GM21576 (cell line): ENCODE data around the gene OPHN1.

Experiments
- ATAC-seq: cut with Tn5 transposase; IDR thresholded peaks from one replicate; pipeline ENCODE4 v1.9.1; 2021; ENCODE audit warnings: mild to moderate bottlenecking, moderate library complexity; ENCODE audit not compliant: unreplicated experiment

OPHN1 gene

DNA sequence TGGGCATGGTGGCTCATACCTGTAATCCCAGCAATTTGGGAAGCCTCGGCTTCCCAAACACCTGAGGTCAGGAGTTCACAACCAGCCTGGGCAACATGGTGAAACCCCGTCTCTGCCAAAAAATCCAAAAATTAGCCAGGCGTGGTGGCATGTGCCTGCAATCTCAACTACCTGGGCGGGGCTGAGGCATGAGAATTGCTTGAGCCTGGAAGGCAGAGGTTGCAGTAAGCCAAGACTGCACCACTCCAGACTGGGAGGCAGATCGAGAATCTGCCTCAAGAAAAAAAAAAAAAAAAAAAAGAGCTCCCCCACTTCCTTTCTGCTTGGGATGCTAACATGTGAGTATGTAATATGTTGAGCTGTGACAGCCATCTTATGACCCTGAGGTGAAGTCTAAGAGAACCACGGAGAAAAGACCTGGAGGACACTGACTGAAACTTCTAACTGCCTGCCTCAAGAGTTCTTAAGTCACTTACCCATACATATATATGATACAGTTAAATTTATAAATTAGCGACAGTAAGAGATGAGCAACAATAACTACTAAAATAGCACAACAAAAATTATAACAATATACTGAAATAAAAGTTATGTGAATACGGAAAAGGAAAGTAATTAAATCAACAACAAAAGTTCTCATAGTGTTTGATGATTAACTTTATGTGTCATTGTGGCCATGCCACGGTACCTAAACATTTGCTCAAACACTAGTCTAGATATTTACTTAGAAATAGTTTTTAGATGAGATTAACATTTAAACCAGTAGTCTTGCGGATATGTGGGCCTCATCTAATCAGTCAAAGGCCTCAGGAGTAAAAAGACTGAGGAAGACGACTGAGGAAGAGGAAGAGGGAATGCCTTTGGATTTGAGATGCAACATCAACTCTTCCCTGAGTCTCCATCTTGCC is 178.3 kb downstream of the OPHN1 start:
- ATAC-seq = no peak

GRCh38 chrX:68252664-68253063 is 180.6 kb downstream of the OPHN1 start:
- no peak for ATAC-seq

DNA sequence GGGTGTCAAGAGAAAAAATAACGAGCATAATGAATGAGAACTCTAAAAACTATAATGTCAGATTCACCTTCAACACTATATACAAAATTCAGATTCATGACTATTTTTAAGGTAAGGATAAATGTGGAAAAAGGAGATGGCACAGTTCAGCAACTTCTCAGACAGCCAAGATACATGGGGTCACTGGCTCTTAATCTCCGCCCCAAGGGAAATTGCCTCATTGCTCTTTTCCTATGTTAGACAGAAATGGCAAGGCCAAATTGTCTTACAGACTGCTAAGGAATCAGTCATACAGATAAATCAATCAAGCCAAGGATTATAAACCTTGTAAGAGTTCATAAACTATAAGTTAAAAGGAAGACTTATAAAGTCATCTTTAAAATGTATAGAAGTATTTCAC is 183.4 kb downstream of the OPHN1 start:
- ATAC-seq = no peak

DNA sequence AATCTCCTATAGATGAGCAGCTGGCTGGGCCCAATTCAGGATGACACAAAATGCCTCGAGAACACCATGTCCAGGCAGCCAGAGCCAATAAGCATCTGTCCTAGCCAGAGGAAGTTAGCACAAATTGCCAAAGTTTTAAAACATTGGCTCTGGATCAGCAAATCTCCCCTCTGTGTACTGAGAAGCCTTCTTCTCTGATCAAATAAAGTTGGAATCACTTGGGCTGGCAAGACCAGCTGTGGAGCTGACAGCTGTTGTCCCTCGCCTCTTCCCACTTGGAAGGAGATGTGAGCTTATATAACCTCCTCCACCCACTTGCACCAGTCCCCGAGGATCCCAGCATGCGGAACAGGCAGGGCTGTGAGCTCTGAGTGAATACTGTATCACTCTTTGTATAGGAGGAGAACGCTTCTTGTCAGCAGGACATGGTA is 183.9 kb downstream of the OPHN1 start:
- no peak for ATAC-seq

- ATAC-seq = no peak
These were observed 194.7 kb downstream of the OPHN1 start for GRCh38 chrX:68238568-68238967.

DNA sequence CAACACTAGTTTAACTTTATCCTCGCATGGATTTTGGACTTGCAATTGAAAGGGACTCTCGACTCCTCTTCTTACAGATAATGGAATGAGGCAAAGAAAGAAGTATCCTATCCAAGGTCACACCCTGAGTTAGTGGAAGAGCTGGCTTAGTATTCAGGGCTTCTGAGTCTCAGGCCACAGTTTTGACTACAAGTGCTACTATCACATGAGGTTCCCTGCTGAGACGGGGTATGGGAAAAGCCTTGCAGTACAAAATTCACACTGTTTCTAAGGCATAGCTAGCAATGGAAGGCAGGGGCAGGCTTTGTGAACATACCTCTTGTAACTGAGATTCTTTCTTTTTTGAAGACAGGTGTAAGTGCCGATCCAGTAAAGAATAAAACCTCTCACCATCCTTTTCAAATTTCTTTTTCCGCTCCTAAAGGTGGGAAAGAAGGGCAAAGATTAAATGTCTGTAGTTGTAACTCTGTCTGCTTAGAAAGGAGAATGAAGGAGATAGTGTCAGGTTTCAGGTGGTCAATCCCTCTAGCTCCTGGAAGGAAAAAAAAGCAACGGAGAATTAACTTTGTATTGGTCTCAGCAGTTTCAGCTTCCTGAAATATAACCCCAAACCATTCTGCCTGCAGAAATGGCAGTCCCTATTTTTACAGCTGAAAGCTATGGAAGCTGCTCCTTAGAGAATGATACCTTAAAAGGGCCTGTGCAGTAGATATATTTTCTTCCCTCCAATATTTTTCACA is 199.0 kb downstream of the OPHN1 start:
- ATAC-seq = no peak

DNA sequence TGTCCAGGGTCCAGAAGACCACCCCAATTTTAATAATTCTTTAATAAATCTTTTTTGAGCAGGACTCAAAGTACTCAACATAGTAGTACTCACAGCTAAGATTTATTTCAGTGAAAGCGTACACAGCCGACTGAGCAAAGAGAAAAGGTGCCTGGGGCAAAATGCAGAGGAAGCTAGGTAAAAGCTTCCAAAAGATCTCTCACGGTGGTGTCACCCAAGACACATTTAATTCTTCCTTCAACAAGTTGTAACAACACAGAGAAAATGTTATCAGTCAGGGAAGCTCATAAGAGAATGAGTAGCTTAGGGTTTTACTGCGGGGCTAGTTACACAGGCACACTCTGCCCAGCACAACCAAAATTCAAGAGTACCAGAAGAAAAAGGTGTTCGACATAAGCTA is 201.1 kb downstream of the OPHN1 start:
- no peak for ATAC-seq

- no peak for ATAC-seq
These were observed 224.3 kb downstream of the OPHN1 start for GRCh38 chrX:68209008-68209407.

GRCh38 chrX:68204521-68205038 is 228.7 kb downstream of the OPHN1 start:
- ATAC-seq = no peak

GRCh38 chrX:68203646-68204045 is 229.6 kb downstream of the OPHN1 start:
- no peak for ATAC-seq

GRCh38 chrX:68203211-68203610 is 230.1 kb downstream of the OPHN1 start:
- ATAC-seq = no peak

DNA sequence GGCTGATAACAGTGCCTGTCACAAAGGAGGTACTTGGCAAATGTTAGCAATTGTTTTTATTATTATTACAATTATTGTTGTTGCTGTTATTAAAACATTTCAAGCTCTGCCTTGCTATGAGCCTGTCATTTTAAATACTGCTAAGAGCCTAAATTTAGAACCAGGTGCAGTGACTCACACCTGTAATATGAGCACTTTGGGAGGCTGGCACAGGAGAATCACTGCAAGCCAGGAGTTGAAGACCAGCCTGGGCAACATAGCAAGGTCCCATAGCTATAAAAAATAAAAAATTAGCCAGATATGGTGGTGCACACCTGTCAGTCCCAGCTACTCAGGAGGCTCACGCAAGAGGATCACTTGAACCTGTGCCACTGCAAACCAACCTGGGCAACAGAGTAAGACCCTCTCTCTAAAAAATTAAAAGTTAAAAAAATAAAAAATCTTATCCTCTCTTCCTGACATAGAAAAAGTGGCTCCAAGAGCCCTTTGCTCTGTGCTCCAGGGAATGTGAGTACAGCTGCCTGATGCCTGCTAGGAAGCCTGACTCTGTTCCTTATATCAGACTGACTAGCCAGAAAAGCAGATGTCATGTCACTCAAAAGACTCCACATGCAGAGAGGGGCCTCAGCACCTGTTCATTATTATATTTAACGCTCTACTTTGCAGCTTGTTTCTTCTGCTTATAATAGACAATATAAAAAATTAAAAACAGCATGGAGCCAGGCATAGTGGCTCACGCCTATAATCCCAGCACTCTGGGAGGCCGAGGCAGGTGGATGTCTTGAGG is 234.0 kb downstream of the OPHN1 start:
- no peak for ATAC-seq

DNA sequence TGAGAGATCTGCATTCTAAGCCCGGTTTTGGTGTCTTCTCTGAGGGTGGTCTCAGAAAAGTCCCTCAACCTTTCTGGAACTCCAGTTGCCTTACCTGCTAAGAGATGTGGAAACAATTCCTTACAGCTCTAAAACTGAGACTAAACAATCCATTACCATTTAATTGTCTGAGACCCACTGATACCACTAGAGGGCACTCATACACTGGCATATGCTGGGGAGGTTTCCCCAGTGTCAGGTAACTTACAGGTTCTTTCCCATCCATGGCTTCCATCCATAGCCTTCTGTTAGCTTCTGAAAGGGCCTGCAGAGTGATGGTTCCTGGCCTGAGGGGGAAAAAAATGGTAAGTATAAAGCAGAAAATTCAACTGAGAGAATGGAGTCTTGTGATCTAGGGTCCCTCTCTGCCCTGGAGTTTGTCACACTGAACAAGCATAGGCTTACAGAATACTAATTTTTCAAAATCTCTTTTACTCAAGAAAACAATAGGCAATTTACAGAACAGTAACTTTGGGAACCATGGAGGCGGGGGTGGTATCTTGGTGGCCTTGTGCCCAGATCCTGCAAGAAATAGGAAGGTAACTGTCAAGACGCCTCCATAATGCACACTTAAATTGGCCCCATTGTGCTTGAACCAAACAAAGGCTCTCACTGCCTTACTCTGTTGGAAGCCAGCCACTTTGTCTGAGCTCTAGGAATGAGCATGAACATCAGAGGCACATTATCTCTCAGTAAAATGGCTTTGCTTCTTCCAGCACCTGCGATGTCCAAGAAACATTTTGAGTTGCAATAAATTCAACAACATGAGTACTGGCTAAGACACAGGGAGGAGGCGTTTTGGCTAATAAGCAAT is 236.1 kb downstream of the OPHN1 start:
- ATAC-seq = peak; percentile 73

DNA sequence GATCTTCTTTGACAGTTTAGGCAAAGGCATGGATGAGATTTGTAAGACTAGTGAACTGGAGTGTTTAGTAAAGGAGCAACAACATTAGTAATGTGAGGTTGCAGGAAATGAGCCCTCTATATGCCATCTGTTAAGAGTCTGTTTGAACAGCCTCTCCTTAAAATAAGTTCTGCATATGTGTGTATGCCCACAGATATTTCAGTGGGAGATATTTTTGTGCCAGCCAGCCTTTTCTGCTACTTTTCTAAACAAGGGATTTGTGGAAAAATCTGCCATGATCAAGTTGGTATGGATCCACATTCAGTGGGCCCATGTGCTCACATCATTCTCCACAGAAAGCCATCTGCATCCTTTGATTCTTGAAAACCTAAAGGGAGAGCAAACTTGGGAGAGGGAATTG is 237.7 kb downstream of the OPHN1 start:
- no peak for ATAC-seq

DNA sequence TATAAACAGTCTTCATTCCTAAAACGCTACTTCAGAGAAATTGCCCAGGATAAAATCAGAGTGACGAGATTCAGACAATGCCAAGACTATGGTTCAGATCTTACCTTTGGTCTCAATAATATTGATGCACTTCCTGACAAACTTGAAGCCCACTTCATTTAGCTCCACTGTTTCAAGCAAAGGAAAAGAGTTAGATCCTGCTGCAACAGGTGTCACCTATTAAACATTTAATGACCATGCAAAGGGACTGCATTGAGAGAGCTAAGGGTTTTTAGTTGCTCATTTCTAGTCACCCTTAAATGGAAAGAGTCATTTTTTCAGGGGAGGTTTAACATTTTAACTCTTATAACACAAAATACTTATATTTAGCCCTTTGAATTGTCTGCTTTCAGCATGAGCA is 239.5 kb downstream of the OPHN1 start:
- ATAC-seq = no peak

DNA sequence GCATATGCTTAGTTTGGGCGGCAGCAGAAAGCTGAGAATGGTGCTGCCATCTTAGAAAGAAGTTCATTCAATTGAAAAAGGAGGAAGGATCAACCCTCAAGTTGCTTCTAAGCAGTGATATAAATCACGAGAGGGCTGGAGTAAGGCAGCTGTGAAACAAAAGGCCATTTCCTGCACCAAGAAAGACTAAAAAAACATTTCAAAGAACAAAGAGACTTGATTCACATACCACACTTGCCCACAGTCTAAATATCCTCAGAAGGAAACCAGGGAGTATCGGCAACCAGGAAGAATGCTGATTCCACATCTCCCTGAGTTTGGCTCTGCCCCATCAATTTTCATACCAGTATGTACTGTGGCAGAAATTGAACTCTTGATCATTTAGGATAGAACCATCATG is 240.1 kb downstream of the OPHN1 start:
- ATAC-seq = no peak

- no peak for ATAC-seq
These were observed 242.5 kb downstream of the OPHN1 start for GRCh38 chrX:68190799-68191198.

DNA sequence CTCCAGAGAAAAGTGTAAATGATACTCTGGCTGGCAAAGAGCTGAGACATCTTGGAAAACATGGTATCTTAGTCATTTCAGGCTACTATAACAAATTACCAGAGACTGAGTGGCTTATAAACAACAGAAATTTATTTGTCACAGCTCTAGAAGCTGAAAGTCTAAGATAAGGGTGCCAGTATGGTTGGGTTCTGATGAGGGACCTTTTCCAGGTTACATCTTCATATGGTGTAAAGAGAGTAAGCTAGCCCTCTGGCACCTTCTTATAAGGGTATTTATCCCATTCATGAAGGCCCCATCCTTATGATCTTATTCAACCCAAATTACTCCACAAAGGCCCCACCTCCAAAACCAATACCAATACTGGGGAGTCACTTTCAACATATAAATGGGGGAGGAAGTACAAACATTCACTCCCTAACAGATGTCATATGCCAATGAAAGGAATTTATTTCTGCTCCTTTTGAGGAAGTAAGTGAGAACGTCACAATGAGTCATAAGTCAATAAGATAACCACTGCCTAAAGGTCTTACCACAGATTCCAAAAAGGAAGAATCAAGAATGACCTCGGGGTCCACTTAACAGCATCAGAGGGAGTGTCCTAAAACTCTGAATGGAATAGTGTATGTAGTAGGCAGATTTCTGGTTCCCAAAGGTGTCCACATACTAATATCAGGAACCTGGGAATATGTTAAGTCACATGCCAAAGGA is 246.6 kb downstream of the OPHN1 start:
- no peak for ATAC-seq

- no peak for ATAC-seq
These were observed 248.1 kb downstream of the OPHN1 start for GRCh38 chrX:68185161-68185560.
